GM19099 (cell line): Measurements from ENCODE around the gene INTS12.

Source experiments
- POLR2A ChIP-seq: IDR thresholded peaks from 3 replicates; pipeline ENCODE4 v1.6.1; 2011; ENCODE audit warnings: low read depth; ENCODE audit not compliant: insufficient read length; ENCODE audit errors: extremely low read depth

The INTS12 gene

GRCh38 chr4:105708181-105709080, at the start of gene INTS12, which contains the start of gene GSTCD:
Gene INTS12 (minus strand): TSS chr4:105708689. CDS start chr4:105700005, 8,684 bp downstream.
Gene GSTCD (plus strand): TSS chr4:105708784. CDS start chr4:105717614, 8,830 bp downstream.
- peak; percentile 92 for TF ChIP-seq POLR2A

GRCh38 chr4:105755375-105755774, 46.9 kb upstream of the INTS12 start:
- no peak for TF ChIP-seq POLR2A

GRCh38 chr4:105753361-105753760, 44.9 kb upstream of the INTS12 start:
- no peak for TF ChIP-seq POLR2A

GRCh38 chr4:105751718-105752299, 43.3 kb upstream of the INTS12 start:
- no peak for TF ChIP-seq POLR2A

- TF ChIP-seq POLR2A: no peak
Measured at GRCh38 chr4:105748222-105748621, 39.7 kb upstream of the INTS12 start.

GRCh38 chr4:105741548-105741947, 33.1 kb upstream of the INTS12 start:
- TF ChIP-seq POLR2A: no peak

- no peak for TF ChIP-seq POLR2A
Measured at GRCh38 chr4:105725623-105726022, 17.1 kb upstream of the INTS12 start.

GRCh38 chr4:105719204-105719603, 10.7 kb upstream of the INTS12 start:
- no peak for TF ChIP-seq POLR2A

- no peak for TF ChIP-seq POLR2A
Measured at GRCh38 chr4:105715692-105716278, 7.3 kb upstream of the INTS12 start.

- TF ChIP-seq POLR2A: no peak
Measured at GRCh38 chr4:105714932-105715331, 6.4 kb upstream of the INTS12 start.

- TF ChIP-seq POLR2A: no peak
Measured at GRCh38 chr4:105714071-105714521, 5.6 kb upstream of the INTS12 start.

- TF ChIP-seq POLR2A: no peak
Measured at GRCh38 chr4:105712766-105713165, 4.3 kb upstream of the INTS12 start.

GRCh38 chr4:105710678-105711077, 2.2 kb upstream of the INTS12 start:
- TF ChIP-seq POLR2A: no peak

GRCh38 chr4:105710012-105710600, 1.6 kb upstream of the INTS12 start:
- no peak for TF ChIP-seq POLR2A

GRCh38 chr4:105709081-105709450, 577 bp upstream of the INTS12 start:
- no peak for TF ChIP-seq POLR2A
